HG03469 (cell line): ENCODE results near the gene ZAP70.

Experiments
- ATAC-seq: cut with Tn5 transposase; IDR thresholded peaks from one replicate; pipeline ENCODE4 v1.9.1; 2021; ENCODE audit warnings: mild to moderate bottlenecking, moderate library complexity, moderate number of reproducible peaks; ENCODE audit not compliant: unreplicated experiment

ZAP70 gene

DNA sequence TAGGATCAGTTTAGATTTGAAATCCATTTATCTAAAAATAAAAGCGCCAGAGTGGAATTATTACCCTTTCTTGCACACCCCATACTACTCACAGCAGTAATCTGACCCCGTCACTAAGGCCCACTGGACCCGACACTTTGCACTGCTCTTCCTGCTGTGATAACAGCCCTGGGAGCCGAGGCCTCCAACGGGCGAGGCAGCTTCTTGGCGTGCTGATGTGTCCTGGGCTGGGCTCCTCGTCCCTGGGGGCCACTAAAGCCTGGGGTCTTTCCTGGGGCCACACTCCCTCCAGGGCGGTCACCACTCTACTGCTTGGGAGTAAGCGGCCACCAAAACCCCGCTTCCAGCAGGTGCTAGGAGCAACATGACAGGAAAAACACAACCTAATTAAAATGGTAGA, 61.7 kb downstream of the ZAP70 start:
- no peak for ATAC-seq

- no peak for ATAC-seq
Measured at GRCh38 chr2:97779141-97779540, 65.8 kb downstream of the ZAP70 start.

- no peak for ATAC-seq
Measured at GRCh38 chr2:97781981-97782380, 68.6 kb downstream of the ZAP70 start.

DNA sequence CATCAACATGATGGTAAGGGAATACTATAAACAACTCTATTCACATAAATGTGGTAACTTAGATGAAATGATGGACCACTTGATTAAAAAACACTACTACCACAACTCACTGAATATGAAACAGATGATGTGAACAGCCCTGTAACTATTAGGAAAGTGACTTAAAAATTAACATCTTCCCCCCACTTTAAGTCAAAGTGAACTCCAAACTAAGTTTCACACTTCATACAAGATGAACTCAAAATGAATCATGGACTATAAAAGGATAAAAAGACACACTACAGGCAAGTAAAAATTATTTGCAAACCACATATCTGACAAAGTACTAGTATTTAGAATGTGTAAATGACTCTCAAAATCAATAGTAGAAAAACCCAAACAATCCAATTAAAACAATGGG, 71.6 kb downstream of the ZAP70 start:
- no peak for ATAC-seq

- ATAC-seq: no peak
Measured at GRCh38 chr2:97785818-97786217, 72.4 kb downstream of the ZAP70 start.

- no peak for ATAC-seq
Measured at GRCh38 chr2:97788986-97789644, 75.7 kb downstream of the ZAP70 start.
